Activated naive CD4-positive, alpha-beta T cell treated with Interleukin-2 at 50 U/mL for 16 hours (primary cell): Measurements from ENCODE around the gene HSP90AB1.

ENCODE experiments used
- DNase-seq: peaks from one replicate; pipeline ENCODE4 v3.0.0-alpha.2; 2020

Gene HSP90AB1

DNA sequence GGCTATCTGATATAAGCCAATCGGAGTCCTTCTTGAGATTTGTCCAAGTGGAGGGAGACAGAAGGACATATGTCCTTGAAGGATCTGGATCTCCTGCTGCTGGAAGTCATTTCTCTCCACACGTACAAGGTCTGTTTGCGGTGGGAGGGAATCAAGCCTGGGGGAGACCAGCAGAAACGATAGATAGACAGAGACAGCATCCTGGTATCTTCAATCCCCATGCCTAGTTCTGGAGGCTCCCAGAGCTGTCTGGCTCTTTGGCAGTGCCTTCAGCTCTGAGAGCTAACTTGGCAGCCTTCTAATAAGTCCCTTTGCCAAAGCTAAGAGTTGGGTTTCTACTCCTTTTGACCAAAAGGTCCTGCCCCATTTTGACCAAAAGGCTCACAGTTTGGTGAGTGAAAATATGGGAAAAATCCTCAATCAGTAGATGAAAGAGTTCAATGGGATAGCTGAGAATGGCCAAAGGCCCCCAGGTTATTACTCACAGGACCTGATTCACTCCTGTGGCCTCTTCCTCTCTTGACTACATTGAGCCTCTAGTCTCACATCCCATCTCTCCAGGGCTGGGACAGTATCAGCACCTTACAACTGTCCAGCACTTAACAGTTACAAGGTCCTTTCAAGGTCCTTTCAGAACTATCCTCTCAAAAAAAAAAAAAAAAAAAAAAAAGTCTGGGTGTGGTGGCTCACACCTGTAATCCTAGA is 45.9 kb downstream of the HSP90AB1 start:
- no peak for DNase-seq

DNA sequence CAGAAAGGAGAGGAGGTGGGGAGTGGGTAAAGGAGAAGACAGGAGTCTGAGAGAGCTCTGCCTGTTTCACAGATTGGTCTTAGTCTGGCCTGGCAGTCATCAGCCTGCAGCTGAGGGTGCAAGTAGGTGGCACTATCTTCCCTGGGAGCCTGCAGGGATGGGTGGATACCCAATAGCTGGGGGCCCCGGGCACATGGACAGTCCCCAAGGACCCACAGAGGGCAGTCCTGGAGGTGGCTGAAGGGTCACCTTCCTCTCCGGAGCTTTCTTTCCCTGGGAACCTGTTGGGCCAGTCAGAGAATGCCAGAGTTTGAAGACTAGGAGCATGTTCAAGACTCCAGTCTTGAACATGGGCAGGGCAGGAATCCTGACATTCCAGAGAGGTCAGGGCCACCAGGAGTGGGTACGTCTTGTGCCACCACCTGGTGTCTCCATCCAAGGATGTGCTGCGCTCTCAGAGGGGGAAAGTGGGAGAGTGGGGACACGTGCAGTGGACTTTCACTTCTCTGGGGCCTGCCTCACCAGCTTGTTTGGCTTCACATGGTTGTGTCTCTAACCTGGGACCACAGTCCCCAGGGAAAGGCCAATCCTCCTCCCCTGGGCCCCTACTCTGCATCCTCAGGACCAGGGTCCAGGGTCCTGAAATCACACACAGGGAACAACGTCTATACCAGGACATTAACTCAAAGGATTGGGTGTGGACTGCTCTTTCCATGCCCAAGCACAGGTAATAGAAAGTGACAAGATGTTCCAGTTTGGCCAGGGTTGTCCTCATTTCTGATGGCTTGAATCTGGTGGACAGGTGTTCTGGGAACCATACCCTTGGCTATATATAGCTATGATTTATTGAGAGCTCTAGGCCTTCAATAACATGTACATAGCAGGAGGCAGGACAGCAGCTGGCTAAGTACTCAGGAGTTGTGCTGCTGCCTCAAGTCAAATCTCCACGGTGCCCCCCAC is 48.2 kb downstream of the HSP90AB1 start:
- no peak for DNase-seq

GRCh38 chr6:44297063-44298038 is 50.5 kb downstream of the HSP90AB1 start:
- DNase-seq = peak; percentile 44

DNA sequence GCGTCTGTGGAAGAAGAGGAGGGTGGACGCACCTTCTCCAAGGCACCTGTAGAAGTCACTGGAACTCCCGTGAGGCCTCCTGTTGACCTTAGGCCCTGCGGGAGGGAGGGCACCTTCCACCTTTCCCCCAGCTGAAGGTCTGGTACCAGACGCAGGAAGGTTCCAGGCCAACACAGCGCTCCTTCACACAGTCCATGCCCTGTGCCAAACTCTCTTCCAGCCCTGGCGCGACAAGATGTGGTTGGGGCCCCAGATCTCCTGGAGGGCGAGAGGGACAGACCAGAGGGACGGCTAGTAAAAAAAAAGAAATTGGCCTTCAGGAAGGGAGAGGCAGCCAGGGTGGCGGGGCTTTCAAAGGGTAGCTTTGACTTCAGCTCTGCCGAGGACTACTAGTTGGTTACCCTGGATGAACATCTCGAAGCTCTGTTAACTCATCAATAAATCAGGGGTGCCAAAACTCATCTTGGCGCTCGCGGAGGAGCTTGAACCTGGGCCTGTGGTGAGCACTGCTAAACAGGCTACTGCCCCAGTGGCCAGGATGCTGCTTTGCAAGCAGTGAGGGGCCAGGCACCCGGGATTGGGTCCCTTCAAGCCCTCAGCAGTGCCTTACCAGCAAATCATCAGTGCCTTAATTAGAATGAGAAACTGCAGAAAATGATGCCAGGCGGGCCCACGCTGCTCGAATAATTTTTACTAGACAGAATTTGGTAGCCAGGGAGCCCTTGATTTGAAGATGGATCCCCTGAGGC is 51.3 kb downstream of the HSP90AB1 start:
- no peak for DNase-seq

DNA sequence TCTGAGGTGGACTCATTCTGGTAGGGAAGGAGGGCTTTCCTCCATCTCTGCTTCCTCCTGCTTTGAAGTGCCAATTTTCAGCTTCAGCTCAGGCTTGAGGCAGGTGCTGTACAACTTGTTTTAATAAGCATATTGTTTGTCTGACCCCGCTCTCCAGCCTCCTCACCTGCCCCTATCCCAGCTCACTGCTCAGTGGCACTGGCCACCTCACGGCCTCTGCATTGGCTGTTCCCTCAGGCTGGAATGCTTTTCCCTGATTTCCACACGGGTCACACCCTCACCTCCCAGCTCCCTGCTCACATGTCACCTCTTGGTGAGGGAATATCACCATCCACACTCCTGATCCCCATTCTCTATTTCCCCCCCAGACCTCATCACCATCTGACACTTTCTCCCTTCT is 52.0 kb downstream of the HSP90AB1 start:
- DNase-seq = no peak

- no peak for DNase-seq
Observed at GRCh38 chr6:44300292-44300823, 53.5 kb downstream of the HSP90AB1 start.

GRCh38 chr6:44301106-44301505 is 54.2 kb downstream of the HSP90AB1 start:
- DNase-seq = no peak

DNA sequence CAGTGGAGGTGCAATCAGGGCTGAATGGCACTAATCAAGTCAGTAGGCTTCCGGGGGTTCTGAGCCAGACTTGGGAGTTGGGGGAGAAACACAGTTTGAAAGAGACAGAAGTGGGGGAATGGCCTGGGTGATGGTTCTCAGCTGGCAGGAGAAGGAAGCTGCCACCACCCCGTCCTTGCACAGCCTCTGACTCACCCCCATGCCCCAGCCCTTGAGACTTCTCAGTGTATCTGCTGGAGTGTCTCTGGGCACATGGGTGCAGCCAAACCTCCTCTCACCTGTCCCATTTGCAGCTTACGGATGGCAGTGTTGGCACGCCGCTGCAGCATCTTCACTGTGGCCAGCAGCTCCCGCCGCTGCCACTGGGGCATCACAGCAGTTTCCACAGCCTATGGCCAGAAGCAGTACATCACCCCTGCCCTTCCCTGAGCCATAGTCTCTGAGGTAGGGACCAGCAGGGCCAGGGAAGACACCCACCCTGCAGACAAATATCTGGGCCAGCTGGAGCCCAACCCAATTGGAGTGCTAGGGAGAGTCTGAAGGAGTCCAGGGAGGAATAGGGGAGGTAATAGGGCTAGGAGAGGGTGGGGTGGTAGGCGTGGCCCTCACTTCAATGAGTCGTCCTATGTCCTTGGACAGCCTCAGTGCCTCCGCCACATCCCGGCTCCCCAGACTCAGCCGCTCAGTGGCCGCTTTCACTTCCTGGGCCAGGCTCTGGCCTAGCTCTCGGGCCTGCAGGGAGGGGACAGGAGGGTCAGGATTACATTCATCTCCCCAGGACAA is 55.1 kb downstream of the HSP90AB1 start:
- no peak for DNase-seq

DNA sequence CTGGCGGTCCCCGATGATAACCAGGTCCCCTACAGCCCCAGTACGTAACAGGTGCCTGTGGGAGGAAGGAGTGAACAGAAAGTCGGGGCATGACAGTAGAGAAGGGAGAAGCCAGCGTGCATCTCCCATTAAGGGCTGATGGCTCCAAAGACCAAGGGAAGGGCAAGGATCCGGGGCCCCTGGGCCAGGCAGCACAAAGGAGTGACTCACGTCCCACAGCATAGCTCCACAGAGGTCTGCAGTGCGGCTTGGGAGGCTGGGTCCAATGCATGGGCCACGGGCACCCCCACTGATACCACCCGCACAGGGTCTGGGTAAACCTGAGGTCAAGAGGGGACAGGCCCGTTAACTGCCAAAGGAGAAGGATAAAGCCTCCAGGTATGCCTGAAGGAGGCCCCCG is 56.0 kb downstream of the HSP90AB1 start:
- DNase-seq = no peak
